Breast epithelium (tissue), 3 donors: ENCODE results near the gene LYL1.

Source experiments
- CTCF ChIP-seq, 3 donors: fragments of 450-650 bp; IDR thresholded peaks; one replicate each; pipeline ENCODE4 v1.5.1; 2016 to 2017; ENCODE audit warnings: antibody characterized with exemption in 3 of 3, mild to moderate bottlenecking in 3 of 3, moderate library complexity in 3 of 3
- POLR2A ChIP-seq: fragments of 450-650 bp; IDR thresholded peaks from one replicate; pipeline ENCODE4 v1.6.1; 2016; ENCODE audit warnings: antibody characterized with exemption, mild to moderate bottlenecking, moderate library complexity
- POLR2AphosphoS5 ChIP-seq, 3 donors: sonication (generic); formaldehyde crosslinking; IDR thresholded peaks; one replicate each; pipeline ENCODE4 v1.6.1; 2017; ENCODE audit warnings: antibody characterized with exemption in 3 of 3

- TF ChIP-seq POLR2A, result no peak
- TF ChIP-seq CTCF (IDR thresholded peaks at IDR 0.05), result no peak
- no peak for TF ChIP-seq POLR2AphosphoS5 (IDR thresholded peaks at IDR 0.05)
Observed at GRCh38 chr19:13086341-13086740, 16.3 kb downstream of the LYL1 start.
